H1 (cell line): ENCODE data around the gene C2orf80.

ENCODE experiments used
- CEBPB ChIP-seq: IDR thresholded peaks from 2 replicates; pipeline ENCODE4 v1.6.1; 2012; ENCODE audit warnings: low read depth, low read length
- CTCF ChIP-seq, 3 experiments: IDR thresholded peaks; 1 replicate in 2 of 3; 2 replicates in 1 of 3; pipeline versions ENCODE4 v1.5.1 to v1.6.1; 2011; ENCODE audit warnings: low read length in 3 of 3, mild to moderate bottlenecking in 3 of 3, inconsistent platforms in 2 of 3, low read depth in 1 of 3, moderate library complexity in 1 of 3; ENCODE audit not compliant: insufficient read depth in 1 of 3; ENCODE audit errors: control extremely low read depth in 1 of 3
- EZH2 ChIP-seq: fragments of 200-600 bp; sonication (generic); IDR thresholded peaks from 2 replicates; pipeline ENCODE4 v1.7.1; 2012; ENCODE audit warnings: low read depth, mild to moderate bottlenecking, moderate library complexity, low read length, inconsistent platforms; ENCODE audit not compliant: severe bottlenecking
- FOSL1 ChIP-seq: IDR thresholded peaks from 2 replicates; pipeline ENCODE4 v1.6.1; 2011; ENCODE audit warnings: mild to moderate bottlenecking, low read depth, low read length, moderate library complexity; ENCODE audit not compliant: insufficient read depth
- KDM1A ChIP-seq: fragments of 200-600, 300-600 bp; sonication (generic); IDR thresholded peaks from 2 replicates; pipeline ENCODE4 v1.7.1; 2016; ENCODE audit warnings: mild to moderate bottlenecking, low read length, borderline replicate concordance
- SIN3A ChIP-seq, 2 experiments: IDR thresholded peaks in 1 of 2; conservative IDR thresholded peaks in 1 of 2; 2 replicates each; pipeline ENCODE4 v1.6.1; 2011 to 2012; ENCODE audit warnings: low read length in 2 of 2, improper control_type of control experiment in 1 of 2, low read depth in 1 of 2, mild to moderate bottlenecking in 1 of 2
- TAF1 ChIP-seq: IDR thresholded peaks from 2 replicates; pipeline ENCODE4 v1.6.1; 2011; ENCODE audit warnings: mild to moderate bottlenecking, low read depth, low read length
- ZNF274 ChIP-seq: IDR thresholded peaks from 2 replicates; pipeline ENCODE4 v1.7.0; 2012; ENCODE audit warnings: low read length, borderline replicate concordance; ENCODE audit errors: extremely low read depth

GRCh38 chr2:208172125-208172524 is 17.7 kb downstream of the C2orf80 start:
- TF ChIP-seq ZNF274 (no peak), CEBPB (no peak), SIN3A (conservative IDR thresholded peaks at IDR 0.05 in 1 of 2, IDR thresholded peaks at IDR 0.05 in 1 of 2; ENCODE audit: low read depth in 1 of 2, low read length in 2 of 2) (no peak), EZH2 (no peak), FOSL1 (no peak), TAF1 (no peak), KDM1A (no peak), CTCF (IDR thresholded peaks at IDR 0.05; ENCODE audit: control extremely low read depth in 1 of 3, insufficient read depth in 1 of 3, low read depth in 1 of 3, low read length in 3 of 3) (no peak)
